HG02759 (cell line): ENCODE results near the gene CCDC182.

ENCODE experiments used
- ATAC-seq: cut with Tn5 transposase; IDR thresholded peaks from one replicate; pipeline ENCODE4 v1.9.1; 2021; ENCODE audit warnings: mild to moderate bottlenecking, moderate library complexity; ENCODE audit not compliant: unreplicated experiment

Gene CCDC182

GRCh38 chr17:57757735-57758134 is 12.6 kb upstream of the CCDC182 start:
- ATAC-seq, result no peak

DNA sequence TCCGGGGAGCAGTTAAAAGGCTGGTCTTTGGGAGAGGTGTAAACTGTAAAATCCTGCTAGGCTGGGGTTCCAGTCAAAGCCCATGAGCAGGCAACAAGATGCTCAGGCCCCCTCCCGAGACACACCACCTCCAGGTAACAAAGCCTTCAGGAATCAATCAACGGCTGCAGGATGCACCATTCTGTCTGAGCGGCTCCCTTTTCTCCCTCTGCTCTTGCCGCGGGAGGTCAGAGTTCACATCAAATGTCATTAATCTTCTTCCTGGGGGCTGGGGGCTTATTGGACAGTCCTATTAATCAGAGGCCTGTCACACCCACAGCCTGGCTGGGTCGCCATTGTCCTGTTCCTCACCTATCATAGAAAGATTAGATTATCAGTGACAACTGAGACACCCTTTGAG is 11.9 kb upstream of the CCDC182 start:
- ATAC-seq, result no peak

DNA sequence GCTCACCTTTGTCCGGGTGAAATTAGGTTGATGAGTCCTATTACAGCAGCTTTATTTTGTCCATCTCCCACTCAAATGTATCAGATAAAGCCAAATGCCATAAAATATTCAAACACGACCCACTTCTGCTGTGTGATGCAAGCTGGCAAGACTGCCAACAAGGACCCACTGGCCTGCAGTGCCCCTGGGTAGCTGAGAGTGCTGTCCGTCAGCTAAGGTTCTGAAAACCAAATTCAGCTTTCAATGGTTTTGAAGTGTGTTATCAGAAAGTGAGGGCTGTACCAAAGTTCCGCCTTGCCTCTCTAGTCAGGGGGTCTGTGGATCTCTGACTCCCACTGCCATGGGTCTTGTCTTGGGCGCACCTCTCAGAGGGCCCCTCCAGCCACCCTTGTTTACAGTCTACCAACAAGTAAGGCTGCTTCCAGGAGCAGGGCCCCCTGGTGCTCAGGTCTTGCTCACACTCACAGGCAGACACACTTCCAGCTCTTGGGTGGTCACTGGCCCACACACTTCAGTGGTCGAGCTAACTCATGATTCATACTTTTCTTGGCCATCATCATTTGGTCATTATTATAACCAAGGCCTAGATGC is 10.5 kb upstream of the CCDC182 start:
- ATAC-seq, result no peak

DNA sequence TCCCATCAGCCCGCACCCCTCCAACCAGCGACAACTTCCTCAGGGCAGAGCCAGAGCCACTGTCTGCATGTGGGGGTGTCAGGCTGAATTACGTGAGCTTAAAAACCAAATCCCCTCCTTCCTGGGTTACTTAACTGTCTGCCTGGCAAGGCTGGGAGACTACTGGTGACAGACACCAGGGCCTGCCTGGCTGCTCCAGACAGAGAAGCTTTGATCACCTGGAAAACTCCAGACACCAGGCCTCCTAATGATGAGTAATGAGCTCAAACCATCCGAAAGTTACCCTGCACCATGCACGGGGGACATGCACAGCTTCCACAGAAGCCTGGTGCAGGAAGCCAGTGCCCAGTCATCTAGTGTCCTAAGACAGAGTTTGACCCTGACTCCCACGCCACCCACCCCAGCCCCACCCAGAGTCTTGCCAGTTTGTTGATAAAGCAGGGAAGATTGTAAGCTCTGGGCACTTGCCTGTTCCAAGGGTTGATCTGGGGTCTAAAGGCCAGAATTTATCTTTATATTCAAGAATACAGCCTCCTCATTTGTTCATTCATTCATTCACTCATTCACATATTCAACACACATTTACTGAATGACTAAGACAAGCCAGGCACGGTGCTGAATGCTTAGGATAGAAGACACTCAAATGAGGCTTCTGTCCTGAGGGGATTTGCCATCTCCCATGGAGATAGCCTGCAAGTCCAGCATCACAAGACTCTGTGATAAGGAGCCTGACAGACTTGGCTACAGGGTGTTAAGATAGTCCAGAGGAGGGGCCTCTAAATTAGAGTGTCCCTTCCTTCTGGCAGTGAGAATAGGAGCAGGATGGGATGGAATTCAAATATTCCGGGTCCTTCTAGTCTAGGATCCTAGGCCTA is 7.2 kb upstream of the CCDC182 start:
- ATAC-seq, result no peak

- ATAC-seq, result no peak
These were observed 6.4 kb upstream of the CCDC182 start for GRCh38 chr17:57751348-57751971.

DNA sequence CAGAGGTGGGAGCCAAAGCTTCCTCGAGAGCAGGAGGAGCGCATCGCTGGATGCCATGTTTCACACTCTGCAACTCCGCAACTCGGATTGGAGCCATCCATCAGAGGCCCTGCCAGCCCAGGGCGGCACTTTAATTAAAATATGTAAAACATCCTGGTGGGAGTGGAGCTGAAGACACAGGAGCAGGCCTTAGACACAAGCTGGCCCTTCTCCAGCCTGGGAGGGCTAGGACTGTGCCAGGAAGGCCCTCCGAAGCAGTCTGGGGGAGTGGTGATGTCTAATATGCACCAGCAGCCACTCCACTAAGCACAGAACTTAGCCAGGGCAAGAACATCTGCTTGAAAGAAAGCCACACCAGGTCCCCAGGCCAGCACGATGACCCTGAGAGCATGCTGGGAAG is 5.8 kb upstream of the CCDC182 start:
- no peak for ATAC-seq

- ATAC-seq, result no peak
These were observed 5.2 kb upstream of the CCDC182 start for GRCh38 chr17:57750109-57750871.

DNA sequence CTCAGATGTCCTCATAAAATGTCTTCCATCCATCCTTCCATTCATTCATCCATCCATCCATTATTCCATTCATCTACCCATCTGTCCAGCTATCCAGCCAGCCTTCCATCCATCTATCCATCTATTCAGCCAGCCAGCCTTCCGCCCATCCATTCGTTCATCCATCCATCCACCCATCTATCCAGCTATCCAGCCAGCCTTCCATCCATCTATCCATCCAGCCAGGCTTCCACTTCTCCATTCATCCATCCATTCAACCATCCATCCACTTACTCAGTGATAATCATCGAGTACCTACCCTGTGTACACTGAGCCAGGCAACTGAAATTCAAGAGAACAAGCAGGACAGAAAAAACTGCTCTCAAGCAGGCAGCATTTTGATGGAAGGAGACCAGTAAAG is 4.6 kb upstream of the CCDC182 start:
- ATAC-seq, result no peak

GRCh38 chr17:57747221-57748017 is 2.3 kb upstream of the CCDC182 start:
- ATAC-seq, result no peak

DNA sequence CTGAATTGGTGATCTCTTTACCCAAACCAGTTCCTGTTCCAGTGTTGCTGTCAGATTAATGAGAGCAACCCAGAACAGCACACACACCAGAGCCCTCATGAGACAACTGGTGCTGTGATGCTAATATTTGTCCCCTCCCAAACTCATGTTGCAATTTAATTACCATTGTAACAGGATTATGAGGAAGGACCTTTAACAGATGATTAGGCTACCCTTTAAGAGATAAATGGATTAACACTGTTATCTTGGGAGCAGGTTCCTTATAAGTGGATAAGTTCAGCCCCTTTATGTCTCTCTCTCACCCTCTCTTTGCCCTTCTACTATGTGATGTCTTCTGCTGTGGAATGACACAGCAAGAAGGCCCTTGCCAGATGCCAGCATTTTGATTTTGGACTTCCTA is 1.1 kb upstream of the CCDC182 start:
- ATAC-seq, result no peak

- ATAC-seq, result no peak
These were observed 616 bp downstream of the CCDC182 start for GRCh38 chr17:57744195-57745170.

GRCh38 chr17:57740235-57740528 is 4.9 kb downstream of the CCDC182 start:
- ATAC-seq, result no peak

GRCh38 chr17:57739402-57740234 is 5.5 kb downstream of the CCDC182 start:
- ATAC-seq, result no peak

GRCh38 chr17:57737450-57737849 is 7.6 kb downstream of the CCDC182 start:
- ATAC-seq, result no peak

DNA sequence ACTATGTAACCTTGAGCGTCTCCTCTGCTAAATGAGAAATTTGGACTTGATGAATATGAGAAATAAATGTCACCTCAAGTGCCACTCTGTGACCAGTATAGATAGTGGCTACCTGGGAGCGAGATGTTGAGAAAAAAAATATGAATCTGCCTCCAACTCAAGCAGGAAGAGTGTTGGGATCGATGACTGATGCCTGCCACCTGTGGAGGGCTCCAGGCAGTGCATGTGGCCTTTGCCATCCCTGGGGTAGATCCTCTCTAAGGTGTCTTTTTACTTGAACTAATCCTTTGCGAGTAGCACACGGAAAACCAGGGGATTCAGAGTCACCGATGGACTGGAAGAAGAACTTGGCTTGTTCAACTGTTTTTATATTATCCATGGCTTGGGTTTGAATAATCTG is 9.4 kb downstream of the CCDC182 start:
- ATAC-seq, result no peak

DNA sequence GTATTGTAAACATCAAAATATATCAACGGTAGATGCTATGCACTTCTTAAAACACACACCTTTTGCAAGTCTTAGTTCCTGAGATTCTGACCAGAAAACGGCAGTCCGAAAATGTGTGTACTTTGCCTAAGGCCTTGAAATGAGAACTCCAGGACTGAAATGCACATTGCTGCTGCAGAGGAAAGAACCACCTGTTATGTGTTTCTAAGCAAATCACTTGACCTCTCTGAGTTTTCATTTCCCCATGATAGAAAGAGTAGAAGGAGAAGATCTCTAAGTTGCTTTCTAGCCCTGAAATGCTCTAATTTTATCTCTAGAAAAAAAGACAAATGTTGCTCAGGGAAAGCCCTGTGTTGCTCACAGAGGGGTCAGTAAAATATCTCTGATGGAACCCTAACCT is 9.9 kb downstream of the CCDC182 start:
- ATAC-seq, result no peak

DNA sequence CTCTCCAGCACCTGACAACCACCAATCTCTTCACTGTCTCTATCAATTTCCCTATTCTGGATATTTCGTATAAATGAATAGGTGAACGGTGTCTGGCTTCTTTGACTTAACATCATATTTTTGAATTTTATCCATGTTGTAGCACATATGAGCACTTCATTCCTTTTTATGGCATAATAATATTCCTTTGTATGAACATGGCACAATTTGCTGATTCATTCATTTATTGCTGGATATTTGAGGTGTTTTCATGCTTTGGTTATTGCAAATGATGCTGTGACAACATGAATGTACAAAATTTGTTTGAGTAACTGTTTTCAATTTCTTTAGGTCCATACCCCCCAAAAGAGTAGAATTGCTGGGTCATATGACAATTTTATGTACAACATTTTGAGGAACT is 12.0 kb downstream of the CCDC182 start:
- no peak for ATAC-seq

DNA sequence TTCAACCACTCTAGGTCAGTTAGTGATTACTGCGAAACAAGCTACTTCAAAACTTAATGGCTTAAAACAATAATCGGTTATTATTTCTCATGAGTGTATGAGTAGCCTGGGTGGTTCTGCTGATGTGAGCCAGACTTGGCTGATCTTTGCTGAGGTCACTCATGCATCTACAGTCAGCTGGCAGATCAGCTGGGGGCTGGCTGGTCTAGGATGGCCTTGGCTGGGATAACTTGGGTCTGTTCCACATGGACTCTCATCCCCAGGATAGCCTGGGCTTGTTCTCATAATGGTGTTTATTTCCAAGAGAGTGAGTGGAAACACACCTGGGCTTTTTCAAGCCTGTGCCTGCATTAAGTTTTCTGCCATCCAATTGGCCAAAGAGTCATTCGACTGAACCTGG is 13.0 kb downstream of the CCDC182 start:
- no peak for ATAC-seq
